OCI-LY3 (cell line): ENCODE data around the gene HMGB1.

Source experiments
- CTCF ChIP-seq: fragments of 200-600, 300-600 bp; sonication (generic); IDR thresholded peaks from 2 replicates; pipeline ENCODE4 v1.5.1; 2014; ENCODE audit warnings: antibody characterized with exemption, low read length, low read depth
- EZH2phosphoT487 ChIP-seq: fragments of 200-600 bp; shearing (Covaris generic); IDR thresholded peaks from 2 replicates; pipeline ENCODE4 v1.6.1; 2018; ENCODE audit warnings: antibody characterized with exemption, mixed run types, low read depth

GRCh38 chr13:30480292-30480950 lies 14.7 kb upstream of the HMGB1 start:
- no peak for TF ChIP-seq CTCF
- TF ChIP-seq EZH2phosphoT487, result no peak
